Activated gamma-delta T cell treated with Interleukin-2 at 50 U/mL for 16 hours (primary cell): Measurements from ENCODE around the gene RBM23.
"Not testable (repeated sequence)": the region's sequence is repeated elsewhere in the genome, so short reads cannot be mapped to it uniquely, and the experiment has no call there.

Source experiments
- DNase-seq: peaks from one replicate; pipeline ENCODE4 v3.0.0-alpha.2; 2020

The RBM23 gene

DNA sequence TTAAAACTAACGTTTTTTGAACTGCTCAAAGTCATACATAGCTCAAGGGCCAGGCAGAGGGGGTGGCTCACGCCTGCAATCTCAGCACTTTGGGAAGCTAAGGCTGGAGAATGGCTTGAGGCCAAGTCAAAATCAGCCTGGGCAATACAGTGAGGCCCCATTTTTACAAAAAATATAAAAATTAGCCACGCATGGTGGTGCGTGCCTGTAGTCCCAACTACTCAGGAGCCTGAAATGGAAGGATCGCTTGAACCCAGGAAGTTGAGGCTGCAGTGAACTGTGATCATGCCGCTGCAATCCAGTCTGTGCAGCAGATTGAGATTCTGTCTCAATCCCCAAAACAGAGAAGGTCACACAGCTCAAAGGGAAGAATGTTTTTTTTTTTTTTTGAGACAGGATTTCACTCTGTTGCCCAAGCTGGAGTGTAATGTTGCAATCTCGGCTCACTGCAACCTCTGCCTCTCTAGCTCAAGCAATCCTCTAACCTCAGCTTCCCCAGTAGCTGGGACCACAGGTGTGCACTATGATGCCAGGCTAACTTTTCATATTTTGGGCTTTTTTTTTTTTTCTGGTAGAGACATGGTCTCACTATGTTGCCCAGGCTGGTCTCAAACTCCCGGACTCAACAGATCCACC lies 2.9 kb downstream of the RBM23 start:
- no peak for DNase-seq

GRCh38 chr14:22914836-22915235 lies 4.1 kb downstream of the RBM23 start:
- not testable (repeated sequence) for DNase-seq

DNA sequence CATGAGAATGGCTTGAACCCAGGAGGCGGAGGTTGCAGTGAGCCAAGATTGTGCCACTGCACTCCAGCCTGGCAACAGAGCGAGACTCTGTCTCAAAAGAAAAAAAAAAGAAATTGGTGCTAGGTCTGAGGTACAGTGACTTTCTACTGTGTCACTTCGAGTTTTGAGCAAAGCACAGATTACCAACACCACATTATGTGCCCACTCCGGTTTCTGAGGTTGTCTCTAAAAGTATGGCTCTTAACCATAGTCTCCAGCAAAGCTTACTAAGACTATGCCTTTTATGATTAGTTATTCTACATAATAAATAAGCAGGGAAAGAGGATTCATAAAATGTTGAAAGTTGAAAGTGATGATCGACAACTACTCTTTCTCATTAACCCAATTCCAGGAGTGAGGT lies 8.0 kb downstream of the RBM23 start:
- DNase-seq, result no peak

GRCh38 chr14:22908601-22909000 lies 10.3 kb downstream of the RBM23 start:
- DNase-seq, result no peak

DNA sequence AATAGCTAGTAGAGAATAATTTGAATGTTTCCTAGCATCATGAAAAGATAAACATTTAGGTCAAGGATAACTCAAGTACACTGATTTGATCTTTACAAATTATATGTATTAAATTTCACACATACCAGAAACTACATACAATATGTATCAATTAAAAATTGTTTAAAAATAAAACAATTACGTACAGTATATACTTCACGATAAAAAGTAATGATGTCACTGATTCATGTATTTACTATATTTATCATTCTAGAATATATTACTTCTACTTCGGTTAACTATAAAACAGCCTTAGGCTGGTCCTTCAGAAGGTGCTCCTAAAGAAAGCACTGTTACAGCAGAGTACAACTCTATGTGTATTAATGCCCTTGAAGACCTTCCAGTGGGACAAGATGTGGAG lies 11.5 kb downstream of the RBM23 start:
- no peak for DNase-seq

GRCh38 chr14:22906073-22906472 lies 12.9 kb downstream of the RBM23 start:
- DNase-seq, result no peak

DNA sequence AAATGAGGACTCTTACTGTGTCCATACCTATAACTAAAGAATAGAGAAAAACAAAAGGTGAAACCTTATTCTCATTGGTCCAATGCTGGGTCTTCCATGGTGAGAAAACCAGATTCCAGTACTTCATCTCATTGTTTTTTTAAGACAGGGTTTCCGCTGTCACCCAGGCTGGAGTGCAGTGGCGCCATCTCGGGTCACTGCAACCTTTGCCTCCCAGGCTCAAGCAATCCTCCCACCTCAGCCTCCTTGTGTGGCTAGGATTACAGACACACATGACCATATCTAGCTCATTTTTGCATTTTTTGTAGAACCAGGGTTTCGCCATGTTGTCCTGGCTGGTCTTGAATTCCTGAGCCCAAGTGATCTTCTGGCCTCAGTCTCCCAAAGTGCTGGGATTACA lies 13.3 kb downstream of the RBM23 start:
- DNase-seq, result no peak

- no peak for DNase-seq
Observed at GRCh38 chr14:22903742-22904087, 15.2 kb downstream of the RBM23 start.

GRCh38 chr14:22901799-22902198 lies 17.1 kb downstream of the RBM23 start:
- no peak for DNase-seq

- DNase-seq, result peak; percentile 36
Observed at GRCh38 chr14:22900081-22900799, 18.7 kb downstream of the RBM23 start.

- no peak for DNase-seq
Observed at GRCh38 chr14:22898302-22899090, 20.5 kb downstream of the RBM23 start.

DNA sequence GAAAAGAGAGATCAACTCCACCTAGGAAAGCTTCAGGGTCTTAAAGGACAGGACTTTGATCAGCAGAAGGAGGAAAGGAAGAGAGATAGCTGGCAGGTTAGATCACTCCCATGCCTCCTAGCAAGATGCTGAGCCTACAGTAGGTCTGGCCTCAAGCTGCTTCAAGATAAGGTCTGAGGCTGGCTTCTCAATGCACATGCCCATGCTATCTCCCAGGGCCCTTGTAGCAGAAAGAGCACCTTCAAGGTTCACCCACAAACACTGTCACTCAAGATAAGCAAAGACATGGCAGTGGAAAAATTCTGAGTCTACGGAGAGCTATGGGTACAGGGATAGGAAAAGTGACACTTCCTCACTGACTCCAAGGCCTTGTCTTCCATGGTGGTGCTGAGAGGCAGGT lies 21.6 kb downstream of the RBM23 start:
- no peak for DNase-seq

DNA sequence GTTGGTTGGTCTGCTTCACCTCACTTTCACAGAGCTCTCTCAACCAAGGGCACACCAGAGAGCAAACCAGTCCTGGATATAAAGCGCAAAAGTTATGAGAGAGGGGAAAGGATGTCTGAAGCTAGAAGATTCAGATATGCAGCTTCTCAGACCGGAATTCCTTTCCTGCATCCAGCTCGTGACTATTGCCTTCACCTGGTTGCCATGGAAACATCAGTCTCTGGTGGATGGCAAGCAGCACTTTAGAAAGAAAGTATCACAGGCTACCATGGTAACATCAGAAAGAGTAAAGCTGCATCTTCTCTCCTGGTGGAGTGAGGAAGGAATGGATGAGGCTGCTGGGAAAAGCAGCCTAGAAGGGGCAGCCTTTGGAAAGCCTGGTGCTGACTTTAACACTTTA lies 22.2 kb downstream of the RBM23 start:
- DNase-seq, result no peak

GRCh38 chr14:22896356-22896755 lies 22.6 kb downstream of the RBM23 start:
- no peak for DNase-seq

DNA sequence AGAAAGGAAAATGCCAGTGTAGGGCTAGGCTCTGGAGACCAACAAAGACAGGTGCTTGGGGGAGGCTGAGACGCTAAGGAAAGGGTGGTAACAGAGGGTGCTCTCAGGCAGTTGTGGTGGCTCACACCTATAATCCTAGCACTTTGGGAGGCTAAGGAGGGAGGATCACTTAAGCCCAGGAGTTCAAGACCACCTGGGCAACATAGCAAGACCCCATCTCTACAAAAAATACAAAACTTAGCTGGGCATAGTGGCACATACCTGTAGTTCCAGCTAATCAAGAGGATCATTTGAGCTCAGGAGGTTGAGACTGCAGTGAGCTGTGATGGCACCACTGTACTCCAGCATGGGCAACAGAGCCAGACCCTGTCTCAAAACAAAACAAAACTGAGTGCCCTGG lies 23.5 kb downstream of the RBM23 start:
- DNase-seq, result no peak

DNA sequence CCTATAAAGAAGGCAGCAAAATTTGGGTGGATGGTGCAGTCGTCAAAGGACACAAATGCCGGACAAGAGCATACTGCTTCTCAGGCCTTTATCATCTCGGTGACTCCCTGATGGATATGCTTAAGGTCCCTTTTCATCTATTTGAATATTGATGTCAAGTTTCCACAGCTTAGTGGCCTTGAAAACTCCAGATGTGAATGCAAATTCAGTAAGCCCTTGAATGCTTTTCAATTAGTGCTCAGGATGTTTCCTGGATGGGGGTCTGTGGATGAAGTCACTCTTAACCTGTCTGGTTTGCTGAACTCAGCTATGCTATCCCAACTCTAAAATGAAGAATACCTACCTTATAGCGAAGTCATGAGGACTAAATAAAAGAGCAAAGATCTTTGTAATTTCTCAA lies 25.2 kb downstream of the RBM23 start:
- DNase-seq, result no peak

GRCh38 chr14:22892488-22892887 lies 26.5 kb downstream of the RBM23 start:
- DNase-seq, result no peak

- no peak for DNase-seq
Observed at GRCh38 chr14:22890416-22890815, 28.5 kb downstream of the RBM23 start.

GRCh38 chr14:22888662-22889061 lies 30.3 kb downstream of the RBM23 start:
- no peak for DNase-seq

GRCh38 chr14:22887990-22888378 lies 31.0 kb downstream of the RBM23 start:
- DNase-seq, result no peak

DNA sequence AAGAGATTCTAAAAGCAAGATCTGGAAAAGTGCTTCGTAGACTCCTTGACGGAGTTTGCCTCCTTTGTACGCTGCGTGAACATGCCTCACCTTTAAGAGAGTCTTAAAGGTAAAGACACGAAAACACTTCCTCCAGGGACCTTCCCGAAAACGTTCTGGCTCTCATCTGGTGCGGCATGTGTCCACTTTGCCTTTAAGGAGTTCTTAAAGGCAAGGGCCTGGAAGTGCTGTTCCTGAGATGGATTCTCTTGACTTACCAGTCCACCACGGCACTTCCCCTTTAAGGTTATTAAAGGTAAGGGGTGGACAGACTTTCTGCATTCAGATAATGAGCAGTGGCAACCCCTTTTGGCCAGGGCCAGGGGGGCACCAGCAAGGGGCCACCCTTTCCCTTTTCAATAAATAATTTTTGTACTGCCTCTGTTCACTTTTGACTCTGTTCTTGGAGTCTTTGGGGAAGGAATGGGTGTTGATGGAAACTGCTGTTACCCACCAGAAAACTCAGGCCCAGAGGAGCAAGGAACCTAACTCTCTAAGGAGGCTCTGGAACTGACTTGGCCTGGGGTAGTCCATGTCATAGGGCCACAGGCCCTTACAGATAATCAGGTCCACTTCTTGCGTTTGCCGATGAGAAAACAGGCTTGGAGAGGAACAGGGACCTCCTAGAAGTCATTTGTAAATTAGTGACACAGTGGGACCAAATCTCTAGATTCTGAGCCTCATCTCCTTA lies 31.5 kb downstream of the RBM23 start:
- no peak for DNase-seq

GRCh38 chr14:22886500-22887259 lies 32.3 kb downstream of the RBM23 start:
- DNase-seq, result peak; percentile 75

- no peak for DNase-seq
Observed at GRCh38 chr14:22885975-22886374, 33.0 kb downstream of the RBM23 start.
